Jurkat, Clone E6-1 (cell line): Measurements from ENCODE around the gene NCKAP1.
"Not testable (repeated sequence)": the region's sequence is repeated elsewhere in the genome, so short reads cannot be mapped to it uniquely, and the experiment has no call there.

Experiments
- DNase-seq: peaks from one replicate; pipeline ENCODE4 v3.0.0-alpha.2; 2011; ENCODE audit warnings: low read depth, low spot score
- H3K4me3 ChIP-seq: 2 replicates; pipeline ENCODE4 v1.5.1; 2011; ENCODE audit warnings: mild to moderate bottlenecking, low read length, control low read depth, moderate library complexity

The NCKAP1 gene

GRCh38 chr2:183017845-183018244 is 20.4 kb downstream of the NCKAP1 start:
- not testable (repeated sequence) for DNase-seq, H3K4me3 ChIP-seq

DNA sequence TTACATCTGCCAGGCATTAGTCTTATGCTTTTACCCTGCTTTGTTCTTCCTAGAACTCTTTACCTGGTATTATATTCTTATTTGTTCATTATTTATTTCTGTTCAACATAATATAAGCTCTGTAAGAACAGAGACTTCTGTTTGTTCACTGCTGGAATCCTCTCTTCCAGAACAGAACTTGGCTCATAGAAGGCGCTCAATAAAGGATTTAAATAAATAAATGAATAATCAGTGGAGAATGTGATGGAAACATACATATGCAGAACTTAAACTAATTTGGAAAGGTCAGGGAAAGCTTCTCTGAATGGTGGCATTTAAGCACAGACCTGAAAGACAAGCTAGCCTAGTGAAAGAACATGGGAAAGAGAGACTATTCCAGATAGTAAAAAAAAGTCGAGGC is 24.3 kb downstream of the NCKAP1 start:
- H3K4me3 ChIP-seq: no peak overlapping the region
- no peak for DNase-seq

- no peak overlapping the region for H3K4me3 ChIP-seq
- no peak for DNase-seq
These were observed 26.5 kb downstream of the NCKAP1 start for GRCh38 chr2:183011743-183012142.

- no peak for DNase-seq
- no peak overlapping the region for H3K4me3 ChIP-seq
These were observed 28.1 kb downstream of the NCKAP1 start for GRCh38 chr2:183010112-183010511.

GRCh38 chr2:183009249-183009899 is 28.9 kb downstream of the NCKAP1 start:
- no peak overlapping the region for H3K4me3 ChIP-seq

DNA sequence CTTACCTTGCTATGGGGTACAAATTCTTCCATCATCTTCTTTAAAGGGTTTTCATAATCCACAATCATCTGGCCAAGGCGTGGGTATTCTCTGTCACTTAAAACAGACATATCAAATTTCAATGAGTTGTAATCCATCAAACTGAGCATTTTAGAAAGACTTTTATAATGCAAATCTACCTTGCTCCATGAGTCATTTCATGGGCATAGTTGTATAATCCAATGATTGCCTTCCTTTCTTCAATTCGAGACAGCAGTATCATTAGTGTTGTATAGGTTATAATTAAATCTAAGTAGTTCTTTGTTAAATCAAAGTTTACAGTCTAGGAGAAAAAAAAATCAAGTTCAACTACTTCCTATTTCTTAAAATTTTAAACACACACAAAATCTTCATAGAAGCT is 36.3 kb downstream of the NCKAP1 start:
- no peak for DNase-seq
- H3K4me3 ChIP-seq: no peak overlapping the region

More at GRCh38 chr2:183009249-183009899, 28.9 kb downstream of the NCKAP1 start:
- no peak for DNase-seq

- H3K4me3 ChIP-seq: no peak overlapping the region
- no peak for DNase-seq
These were observed 37.4 kb downstream of the NCKAP1 start for GRCh38 chr2:183000846-183001245.

DNA sequence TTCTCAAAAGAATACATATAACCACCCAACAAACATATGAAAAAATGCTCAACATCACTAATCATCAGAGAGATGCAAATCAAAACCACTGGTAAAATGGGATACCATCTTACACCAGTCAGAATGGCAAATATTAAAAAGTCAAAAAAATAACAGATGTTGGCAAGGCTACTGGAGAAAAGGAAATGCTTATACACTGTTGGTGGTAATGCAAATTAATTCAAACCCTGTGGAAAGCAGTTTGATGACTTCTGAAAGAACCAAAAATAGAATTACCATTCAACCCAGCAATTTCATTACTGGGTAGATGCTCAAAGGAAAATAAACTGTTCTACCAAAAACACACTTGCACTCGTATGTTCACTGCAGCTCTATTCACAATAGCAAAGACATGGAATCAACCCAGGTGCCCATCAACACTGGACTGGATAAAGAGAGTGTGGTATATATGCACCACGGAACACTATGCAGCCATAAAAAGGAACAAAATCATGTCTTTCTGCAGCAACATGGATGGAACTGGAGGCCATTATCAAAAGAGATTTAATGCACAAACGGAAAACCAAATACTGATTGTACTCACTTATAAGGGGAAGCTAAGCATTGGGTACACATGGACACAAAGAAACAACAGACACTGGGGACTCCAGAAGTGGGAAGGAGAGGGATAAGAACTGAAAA is 38.8 kb downstream of the NCKAP1 start:
- DNase-seq: no peak

GRCh38 chr2:182994228-182994912 is 43.9 kb downstream of the NCKAP1 start:
- DNase-seq: no peak
- H3K4me3 ChIP-seq: no peak overlapping the region

More for the DNA sequence above, 38.8 kb downstream of the NCKAP1 start:
- no peak overlapping the region for H3K4me3 ChIP-seq

- no peak for DNase-seq
These were observed 55.3 kb downstream of the NCKAP1 start for GRCh38 chr2:182982941-182983340.

DNA sequence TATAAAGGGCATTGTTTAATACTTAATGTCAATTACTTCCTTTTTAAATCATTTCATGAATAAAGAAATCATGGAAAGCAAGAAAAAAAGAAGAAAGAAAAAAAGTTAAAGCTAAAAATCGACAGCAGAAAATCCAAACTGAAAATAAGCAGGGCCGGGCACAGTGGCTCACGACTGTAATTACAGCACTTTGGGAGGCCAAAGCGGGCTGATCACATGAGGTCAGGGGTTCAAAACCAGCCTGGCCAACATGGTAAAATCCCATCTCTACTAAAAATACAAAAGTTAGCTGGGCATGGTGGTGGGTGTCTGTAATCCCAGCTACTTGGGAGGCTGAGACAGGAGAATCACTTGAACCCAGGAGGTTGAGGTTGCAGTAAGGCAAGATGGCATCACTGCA is 56.8 kb downstream of the NCKAP1 start:
- not testable (repeated sequence) for H3K4me3 ChIP-seq, DNase-seq

More at GRCh38 chr2:182982941-182983340, 55.3 kb downstream of the NCKAP1 start:
- no peak overlapping the region for H3K4me3 ChIP-seq

DNA sequence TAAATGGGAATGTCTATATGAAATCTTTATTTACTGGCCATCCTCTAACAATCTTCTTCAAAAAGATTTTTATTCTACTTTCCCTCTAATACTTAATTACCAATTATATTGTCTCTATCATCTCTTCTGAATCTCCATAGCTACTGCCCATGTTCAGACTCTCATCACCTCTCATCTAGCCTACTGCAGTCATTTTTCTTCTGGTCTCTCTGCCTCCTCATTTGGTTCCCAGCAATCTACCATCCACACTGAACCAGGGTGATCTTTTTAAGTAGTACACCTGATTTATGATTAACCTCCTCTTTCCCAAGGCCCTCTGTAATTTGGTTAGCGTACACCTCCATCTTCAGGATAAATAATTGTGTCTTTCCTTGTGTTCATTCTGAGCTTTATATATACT is 57.6 kb downstream of the NCKAP1 start:
- no peak overlapping the region for H3K4me3 ChIP-seq
- DNase-seq: no peak

DNA sequence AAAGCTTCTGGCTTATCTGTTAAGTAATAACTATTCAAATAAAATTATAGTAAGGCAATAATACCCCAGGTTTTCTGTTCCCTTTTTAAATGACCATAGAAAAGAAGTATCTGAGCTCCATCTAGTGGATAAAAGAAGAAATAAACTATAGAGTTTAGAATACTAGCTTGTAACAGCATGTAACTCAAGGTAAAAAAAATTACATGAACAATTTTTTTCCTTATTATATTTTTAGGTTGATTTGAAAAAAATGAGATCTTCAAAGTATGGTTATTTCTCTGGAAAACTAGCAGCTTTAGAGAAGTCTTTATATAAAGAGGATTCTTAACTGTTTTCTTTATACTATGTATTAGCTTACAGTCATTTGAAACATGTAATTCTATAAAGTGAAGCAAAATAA is 58.1 kb downstream of the NCKAP1 start:
- DNase-seq: peak; percentile 26
- no peak overlapping the region for H3K4me3 ChIP-seq

DNA sequence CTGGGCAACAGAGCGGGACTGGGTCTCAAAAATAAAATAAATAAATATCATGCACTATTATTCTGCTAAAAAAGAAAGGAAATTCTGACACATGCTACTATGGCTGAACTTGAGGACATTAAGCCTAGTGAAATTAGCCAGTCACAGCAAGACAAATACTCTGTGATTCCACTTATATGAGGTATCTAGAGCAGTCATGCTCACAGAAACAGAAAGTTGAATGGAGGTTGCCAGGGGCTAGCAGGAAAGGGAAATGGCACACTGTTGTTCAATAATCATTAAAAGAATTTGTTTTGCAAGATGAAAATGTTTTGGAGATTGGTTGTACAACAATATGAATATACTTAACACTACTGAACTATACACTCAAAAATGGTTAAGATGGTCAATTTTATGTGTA is 60.8 kb downstream of the NCKAP1 start:
- DNase-seq: no peak
- no peak overlapping the region for H3K4me3 ChIP-seq

- H3K4me3 ChIP-seq: no peak overlapping the region
- no peak for DNase-seq
These were observed 64.6 kb downstream of the NCKAP1 start for GRCh38 chr2:182973441-182974352.

DNA sequence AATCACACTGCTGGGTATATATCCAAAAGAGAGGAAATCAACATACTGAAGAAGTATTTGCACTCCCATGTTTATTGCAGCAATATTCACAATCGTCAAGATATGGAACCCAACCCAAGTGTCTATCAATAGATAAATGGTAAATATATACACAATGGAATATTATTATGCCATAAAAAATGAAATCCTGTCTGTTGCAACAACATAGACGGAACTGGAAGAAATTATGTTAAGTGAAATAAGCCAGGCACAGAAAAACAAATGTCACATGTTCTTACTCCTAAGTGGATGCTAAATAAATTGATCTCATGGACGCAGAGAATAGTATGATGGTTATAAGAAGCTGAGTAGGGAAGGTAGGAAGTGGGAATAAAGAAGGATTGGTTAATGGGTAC is 65.7 kb downstream of the NCKAP1 start:
- no peak overlapping the region for H3K4me3 ChIP-seq
- no peak for DNase-seq

DNA sequence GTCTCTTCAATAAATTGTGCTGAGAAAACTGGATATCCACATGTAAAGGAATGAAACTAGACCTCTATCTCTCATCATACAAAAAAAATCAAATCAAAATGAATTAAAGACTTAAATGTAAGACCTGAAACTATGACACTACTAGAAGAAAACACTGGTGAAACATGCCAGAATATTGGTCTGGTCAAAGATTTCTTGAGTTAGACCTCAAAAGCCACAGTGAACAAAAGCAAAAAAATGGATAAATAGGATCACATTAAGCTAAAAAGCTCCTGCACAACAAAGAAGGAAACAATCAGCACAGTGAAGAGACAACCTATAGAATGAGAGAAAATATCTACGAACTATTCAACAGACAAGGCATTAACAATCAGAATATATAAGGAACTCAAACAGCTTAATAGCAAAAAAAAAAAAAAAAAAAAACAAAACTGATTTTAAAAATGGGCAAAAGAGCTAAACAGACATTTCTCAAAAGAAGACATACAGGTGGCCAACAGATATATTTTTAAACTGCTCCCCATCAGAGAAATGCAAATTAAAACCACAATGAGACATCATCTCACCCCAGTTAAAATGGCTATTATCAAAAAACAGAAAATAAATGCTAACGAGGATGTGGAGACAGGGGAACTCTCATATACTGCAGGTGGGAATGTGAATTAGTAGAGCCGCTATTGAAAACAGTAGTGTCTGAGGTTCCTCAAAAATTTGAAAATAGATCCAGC is 66.3 kb downstream of the NCKAP1 start:
- DNase-seq: no peak
- H3K4me3 ChIP-seq: no peak overlapping the region

- DNase-seq: no peak
- H3K4me3 ChIP-seq: no peak overlapping the region
These were observed 67.8 kb downstream of the NCKAP1 start for GRCh38 chr2:182970486-182970885.

GRCh38 chr2:182968493-182968892 is 69.8 kb downstream of the NCKAP1 start:
- no peak for DNase-seq
- no peak overlapping the region for H3K4me3 ChIP-seq
